K562 (cell line): ENCODE measurements around the gene ZNF503. TPM values are rescaled to one million over a fixed set of nuclear protein-coding genes. Genes with fewer than 3 reads are reported as not detected.

Experiments used
- GABPA ChIP-seq: fragments of 200-800 bp; sonication (Bioruptor generic); conservative IDR thresholded peaks from 2 replicates; pipeline ENCODE4 v1.6.1; 2016; ENCODE audit warnings: low read depth, missing genetic modification characterization, missing compliant biosample characterization
- U2AF1 ChIP-seq: fragments of 200-400 bp; formaldehyde crosslinking; optimal IDR thresholded peaks from 2 replicates; pipeline ENCODE3; 2017; ENCODE audit warnings: mild to moderate bottlenecking, low read depth, low read length, moderate library complexity
- ZFPM2 ChIP-seq: fragments of 250-450 bp; sonication (Bioruptor Pico); IDR thresholded peaks from 2 replicates; pipeline ENCODE4 v1.5.1; 2022; ENCODE audit warnings: mild to moderate bottlenecking
- polyA plus RNA-seq, 8 experiments: library from polyadenylated mRNA; depleted of rRNA in 4 of 8; stranded (reverse) in 5 of 8; unstranded in 3 of 8; fragments of >200 nt; fragmentation: Nextera tagmentation in 2 of 8; fragmentation: Illumina TruSeq in 1 of 8; extraction: Ambion mirVana in 2 of 8; extraction: Trizol in 1 of 8; gene quantifications; 2 replicates each; pipeline versions ENCODE4 v1.2.1 to v1.2.3, GENCODE V29; 2011 to 2014; ENCODE audit warnings: inconsistent platforms in 1 of 8, missing spikeins in 1 of 8
- total RNA-seq, 7 experiments: library from RNA; depleted of rRNA in 6 of 7; stranded (reverse); fragments of >200 nt in 6 of 7; fragmentation: Illumina TruSeq in 2 of 7; extraction: Trizol in 2 of 7; gene quantifications; 2 replicates each; pipeline versions ENCODE4 v1.2.1 to v1.2.3, GENCODE V29; 2011 to 2021; ENCODE audit warnings: low replicate concordance in 1 of 7
- TF ChIP-seq, protein P1 (sequence below), 2 experiments: fragments of 200-800 bp in 1 of 2; sonication (Bioruptor generic) in 1 of 2; sonication (generic) in 1 of 2; formaldehyde crosslinking in 1 of 2; IDR thresholded peaks in 1 of 2; conservative IDR thresholded peaks in 1 of 2; 2 replicates each; pipeline versions ENCODE4 v1.5.0 to v1.6.1; 2016 to 2020; ENCODE audit warnings: missing compliant biosample characterization in 1 of 2, missing genetic modification characterization in 1 of 2, missing genetic modification reagents in 1 of 2
- TF ChIP-seq, protein P2 (sequence below): fragments of 200-800 bp; sonication (Bioruptor generic); IDR thresholded peaks from 2 replicates; pipeline ENCODE4 v1.6.1; 2017; ENCODE audit warnings: missing genetic modification characterization, missing compliant biosample characterization

Gene ZNF503
- total and polyA plus RNA-seq, 9 of the 15 experiments (the other 6 are each of a cell fraction or from before 2014, with no cell fraction given), result not detected

DNA sequence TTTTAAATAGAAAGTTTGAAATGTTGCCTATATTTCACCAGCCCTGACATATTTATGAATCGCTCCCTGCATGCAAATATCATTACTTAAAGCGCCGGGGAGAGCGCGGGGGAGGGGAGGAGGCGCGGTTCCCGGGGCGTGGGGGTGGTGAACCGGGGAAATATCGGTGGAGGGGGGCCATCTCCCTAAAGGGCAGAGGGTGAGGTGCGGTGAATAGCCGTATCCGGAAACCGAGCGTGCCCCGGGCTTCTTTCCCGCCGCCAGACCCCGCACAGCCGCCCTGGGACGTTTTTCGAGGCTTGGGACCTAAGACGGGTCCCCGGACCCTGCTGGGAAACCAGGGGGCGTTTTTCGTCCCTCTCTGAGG is 6.9 kb upstream of the ZNF503 start (continued):
- no peak for TF ChIP-seq U2AF1
- no peak for TF ChIP-seq ZFPM2
- TF ChIP-seq, protein P1, sequence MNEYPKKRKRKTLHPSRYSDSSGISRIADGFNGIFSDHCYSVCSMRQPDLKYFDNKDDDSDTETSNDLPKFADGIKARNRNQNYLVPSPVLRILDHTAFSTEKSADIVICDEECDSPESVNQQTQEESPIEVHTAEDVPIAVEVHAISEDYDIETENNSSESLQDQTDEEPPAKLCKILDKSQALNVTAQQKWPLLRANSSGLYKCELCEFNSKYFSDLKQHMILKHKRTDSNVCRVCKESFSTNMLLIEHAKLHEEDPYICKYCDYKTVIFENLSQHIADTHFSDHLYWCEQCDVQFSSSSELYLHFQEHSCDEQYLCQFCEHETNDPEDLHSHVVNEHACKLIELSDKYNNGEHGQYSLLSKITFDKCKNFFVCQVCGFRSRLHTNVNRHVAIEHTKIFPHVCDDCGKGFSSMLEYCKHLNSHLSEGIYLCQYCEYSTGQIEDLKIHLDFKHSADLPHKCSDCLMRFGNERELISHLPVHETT (CRISPR knock-in tag; conservative IDR thresholded peaks at IDR 0.05 in 1 of 2, IDR thresholded peaks at IDR 0.05 in 1 of 2), result peak in 1 of 2 experiments; percentile 69; a peak in 1 of 4 replicates
- TF ChIP-seq, protein P2, sequence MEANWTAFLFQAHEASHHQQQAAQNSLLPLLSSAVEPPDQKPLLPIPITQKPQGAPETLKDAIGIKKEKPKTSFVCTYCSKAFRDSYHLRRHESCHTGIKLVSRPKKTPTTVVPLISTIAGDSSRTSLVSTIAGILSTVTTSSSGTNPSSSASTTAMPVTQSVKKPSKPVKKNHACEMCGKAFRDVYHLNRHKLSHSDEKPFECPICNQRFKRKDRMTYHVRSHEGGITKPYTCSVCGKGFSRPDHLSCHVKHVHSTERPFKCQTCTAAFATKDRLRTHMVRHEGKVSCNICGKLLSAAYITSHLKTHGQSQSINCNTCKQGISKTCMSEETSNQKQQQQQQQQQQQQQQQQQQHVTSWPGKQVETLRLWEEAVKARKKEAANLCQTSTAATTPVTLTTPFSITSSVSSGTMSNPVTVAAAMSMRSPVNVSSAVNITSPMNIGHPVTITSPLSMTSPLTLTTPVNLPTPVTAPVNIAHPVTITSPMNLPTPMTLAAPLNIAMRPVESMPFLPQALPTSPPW (CRISPR knock-in tag), result peak; percentile 19; the same call in 1 of the 2 replicates
- TF ChIP-seq GABPA (tag), result no peak
